ENCODE data around the gene IL6ST. TPM values are rescaled to one million over a fixed set of nuclear protein-coding genes. Genes with fewer than 3 reads are reported as not detected.

Gene IL6ST
- total RNA-seq, 1 donor from 2014 or later: 69.7 TPM

GRCh38 chr5:56029457-56029856, 34.7 kb upstream of the IL6ST start:
- no peak overlapping the region for H3K4me3 Mint-ChIP-seq (ENCODE audit: unreplicated experiment)
- H3K27ac Mint-ChIP-seq (ENCODE audit: unreplicated experiment): no peak overlapping the region
- no peak for TF ChIP-seq CTCF (IDR thresholded peaks at IDR 0.05; ENCODE audit: unreplicated experiment)
- no peaks in the 10 kb centered on the region for H3K4me1 Mint-ChIP-seq (ENCODE audit: unreplicated experiment)
- no peaks in the 10 kb centered on the region for H3K27me3 Mint-ChIP-seq (ENCODE audit: unreplicated experiment)
- H3K9me3 Mint-ChIP-seq (ENCODE audit: unreplicated experiment): no peaks in the 10 kb centered on the region
- no peak for DNase-seq (ENCODE audit: low spot score)
- no peaks in the 10 kb centered on the region for H3K36me3 Mint-ChIP-seq (ENCODE audit: low read depth, unreplicated experiment)

GRCh38 chr5:56028708-56029107, 33.9 kb upstream of the IL6ST start:
- TF ChIP-seq CTCF (IDR thresholded peaks at IDR 0.05; ENCODE audit: unreplicated experiment): no peak
- H3K4me3 Mint-ChIP-seq (ENCODE audit: unreplicated experiment): no peak overlapping the region
- H3K4me1 Mint-ChIP-seq (ENCODE audit: unreplicated experiment): no peaks in the 10 kb centered on the region
- no peak overlapping the region for H3K27ac Mint-ChIP-seq (ENCODE audit: unreplicated experiment)
- no peaks in the 10 kb centered on the region for H3K9me3 Mint-ChIP-seq (ENCODE audit: unreplicated experiment)
- no peaks in the 10 kb centered on the region for H3K27me3 Mint-ChIP-seq (ENCODE audit: unreplicated experiment)
- DNase-seq (ENCODE audit: low spot score): no peak
- no peaks in the 10 kb centered on the region for H3K36me3 Mint-ChIP-seq (ENCODE audit: low read depth, unreplicated experiment)

- Mint-ChIP-seq H3K27ac (ENCODE audit: unreplicated experiment) (no peak overlapping the region), H3K4me1 (ENCODE audit: unreplicated experiment) (no peaks in the 10 kb centered on the region), H3K4me3 (ENCODE audit: unreplicated experiment) (no peak overlapping the region), H3K36me3 (ENCODE audit: low read depth, unreplicated experiment) (no peaks in the 10 kb centered on the region), H3K27me3 (ENCODE audit: unreplicated experiment) (no peaks in the 10 kb centered on the region), H3K9me3 (ENCODE audit: unreplicated experiment) (no peaks in the 10 kb centered on the region)
- TF ChIP-seq CTCF (IDR thresholded peaks at IDR 0.05; ENCODE audit: unreplicated experiment): no peak
- DNase-seq (ENCODE audit: low spot score): no peak
Observed at GRCh38 chr5:56026863-56027300, 32.1 kb upstream of the IL6ST start.

GRCh38 chr5:56025151-56025885, 30.6 kb upstream of the IL6ST start:
- DNase-seq (ENCODE audit: low spot score): no peak
- no peak overlapping the region for H3K27ac Mint-ChIP-seq (ENCODE audit: unreplicated experiment)
- TF ChIP-seq CTCF (IDR thresholded peaks at IDR 0.05; ENCODE audit: unreplicated experiment): no peak
- no peaks in the 10 kb centered on the region for H3K27me3 Mint-ChIP-seq (ENCODE audit: unreplicated experiment)
- no peak overlapping the region for H3K4me3 Mint-ChIP-seq (ENCODE audit: unreplicated experiment)
- no peaks in the 10 kb centered on the region for H3K4me1 Mint-ChIP-seq (ENCODE audit: unreplicated experiment)
- no peaks in the 10 kb centered on the region for H3K36me3 Mint-ChIP-seq (ENCODE audit: low read depth, unreplicated experiment)
- no peaks in the 10 kb centered on the region for H3K9me3 Mint-ChIP-seq (ENCODE audit: unreplicated experiment)

- DNase-seq (ENCODE audit: low spot score): no peak
- Mint-ChIP-seq H3K27me3 (ENCODE audit: unreplicated experiment) (no peaks in the 10 kb centered on the region), H3K27ac (ENCODE audit: unreplicated experiment) (no peak overlapping the region), H3K4me3 (ENCODE audit: unreplicated experiment) (no peak overlapping the region), H3K36me3 (ENCODE audit: low read depth, unreplicated experiment) (no peaks in the 10 kb centered on the region), H3K9me3 (ENCODE audit: unreplicated experiment) (no peaks in the 10 kb centered on the region), H3K4me1 (ENCODE audit: unreplicated experiment) (no peaks in the 10 kb centered on the region)
- no peak for TF ChIP-seq CTCF (IDR thresholded peaks at IDR 0.05; ENCODE audit: unreplicated experiment)
Observed at GRCh38 chr5:56024810-56025150, 30.0 kb upstream of the IL6ST start.

Measured in endothelial cell (in vitro differentiated cells).